ENCODE measurements around the gene ALG14. TPM values are rescaled to one million over a fixed set of nuclear protein-coding genes. Genes with fewer than 3 reads are reported as not detected.

The ALG14 gene
- total and polyA plus RNA-seq, 8 donors = 1.1 to 6.2 (median 5.6) TPM

DNA sequence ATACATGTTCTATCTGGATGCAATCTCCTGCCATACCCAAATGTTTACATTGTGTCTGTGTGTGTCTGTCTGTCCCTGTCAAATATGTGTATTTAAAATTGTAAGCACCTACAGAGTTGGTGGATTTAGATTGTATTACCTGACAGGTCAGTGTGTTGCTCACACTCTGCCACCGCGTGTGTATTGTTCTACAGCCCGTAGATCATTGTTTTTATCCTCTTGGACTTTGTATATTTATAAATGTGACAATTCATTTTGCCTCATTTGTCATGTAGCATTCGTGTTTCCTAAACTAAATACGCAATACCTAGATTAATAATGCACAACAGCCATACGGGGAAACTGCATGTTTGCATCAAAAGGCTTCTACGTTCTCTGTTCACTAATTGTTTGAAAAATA is 634 bp downstream of the ALG14 start:
- Histone ChIP-seq H3K27me3 (no peaks in the 10 kb centered on the region), H3K27ac (peak overlapping the region; percentile 70 to 95 (median 87)), H3K4me3 (peak overlapping the region; percentile 41 to 78 (median 57)), H3K9me3 (no peaks in the 10 kb centered on the region), H3K4me1 (peaks cover 24 to 40% (median 27%) of the 10 kb centered on the region in 3 donors), H3K36me3 (no peaks in the 10 kb centered on the region)
- WGBS, 2 donors = 1 to 3% methylated on average over 7 of the region's 7 CpGs
- TF ChIP-seq, protein P1, sequence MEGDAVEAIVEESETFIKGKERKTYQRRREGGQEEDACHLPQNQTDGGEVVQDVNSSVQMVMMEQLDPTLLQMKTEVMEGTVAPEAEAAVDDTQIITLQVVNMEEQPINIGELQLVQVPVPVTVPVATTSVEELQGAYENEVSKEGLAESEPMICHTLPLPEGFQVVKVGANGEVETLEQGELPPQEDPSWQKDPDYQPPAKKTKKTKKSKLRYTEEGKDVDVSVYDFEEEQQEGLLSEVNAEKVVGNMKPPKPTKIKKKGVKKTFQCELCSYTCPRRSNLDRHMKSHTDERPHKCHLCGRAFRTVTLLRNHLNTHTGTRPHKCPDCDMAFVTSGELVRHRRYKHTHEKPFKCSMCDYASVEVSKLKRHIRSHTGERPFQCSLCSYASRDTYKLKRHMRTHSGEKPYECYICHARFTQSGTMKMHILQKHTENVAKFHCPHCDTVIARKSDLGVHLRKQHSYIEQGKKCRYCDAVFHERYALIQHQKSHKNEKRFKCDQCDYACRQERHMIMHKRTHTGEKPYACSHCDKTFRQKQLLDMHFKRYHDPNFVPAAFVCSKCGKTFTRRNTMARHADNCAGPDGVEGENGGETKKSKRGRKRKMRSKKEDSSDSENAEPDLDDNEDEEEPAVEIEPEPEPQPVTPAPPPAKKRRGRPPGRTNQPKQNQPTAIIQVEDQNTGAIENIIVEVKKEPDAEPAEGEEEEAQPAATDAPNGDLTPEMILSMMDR (IDR thresholded peaks at IDR 0.05) = no peak
- peak in 3 of 4 donors; percentile 4 to 18 (median 10) for ATAC-seq
- FAIRE-seq = no peak
- no peak for DNase-seq
- intact Hi-C loops (cut with DNase I) = no loop called here

DNA sequence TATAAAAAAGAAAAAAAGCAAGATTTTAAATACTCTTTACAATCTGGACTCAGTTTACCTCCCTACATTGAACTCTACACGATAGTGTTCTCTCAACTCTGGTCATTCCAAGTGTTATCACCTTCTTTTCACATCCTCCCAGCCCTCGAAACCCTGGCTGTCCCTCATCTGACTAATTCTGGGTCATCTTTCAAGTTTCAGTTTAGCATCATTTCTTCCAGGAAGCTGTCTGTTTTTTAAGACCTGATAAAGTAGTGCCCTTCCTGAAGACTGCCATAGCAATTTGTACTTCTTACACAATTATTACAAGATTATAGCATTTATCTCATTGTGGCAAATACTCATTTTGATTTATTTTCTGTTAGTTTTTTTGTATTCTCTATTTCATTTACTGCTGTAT is 1.2 kb downstream of the ALG14 start:
- 65 to 69% methylated on average over 2 of the region's 2 CpGs for WGBS, 2 donors
- Histone ChIP-seq H3K27me3 (no peaks in the 10 kb centered on the region), H3K9me3 (no peaks in the 10 kb centered on the region), H3K4me1 (peaks cover 29 to 45% (median 33%) of the 10 kb centered on the region in 3 donors), H3K27ac (peak overlapping the region in 2 of 4 donors; percentile 93 to 95), H3K4me3 (peak overlapping the region in 2 of 4 donors; percentile 71 to 78), H3K36me3 (no peaks in the 10 kb centered on the region)
- no peak for ATAC-seq
- FAIRE-seq = no peak
- intact Hi-C loops (cut with DNase I) = no loop called here
- DNase-seq = no peak
- TF ChIP-seq, protein P1 (IDR thresholded peaks at IDR 0.05) = no peak

DNA sequence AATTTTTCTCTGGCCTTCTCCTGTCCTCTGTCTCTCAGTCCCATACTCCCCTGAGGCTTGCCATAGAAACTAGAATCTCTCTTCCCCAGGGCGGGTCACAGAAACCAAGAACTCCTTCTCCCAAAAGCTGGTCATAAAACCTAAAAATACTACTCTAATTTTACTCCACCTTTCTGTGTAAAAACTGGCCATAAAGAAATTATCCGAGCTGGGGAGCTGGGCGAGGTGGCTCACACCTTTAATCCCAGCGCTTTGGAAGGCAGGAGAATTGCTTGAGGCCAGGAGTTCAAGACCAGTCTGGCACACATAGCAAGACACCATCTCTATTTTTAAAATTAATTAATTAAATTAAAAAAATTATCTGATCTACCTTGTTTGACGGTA is 3.0 kb downstream of the ALG14 start:
- DNase-seq = no peak
- Histone ChIP-seq H3K27ac (peak overlapping the region in 3 of 4 donors; percentile 39 to 76 (median 75)), H3K4me3 (no peak overlapping the region), H3K4me1 (peaks cover 30 to 46% (median 36%) of the 10 kb centered on the region in 3 donors), H3K36me3 (no peaks in the 10 kb centered on the region), H3K9me3 (no peaks in the 10 kb centered on the region), H3K27me3 (no peaks in the 10 kb centered on the region)
- TF ChIP-seq, protein P1 (IDR thresholded peaks at IDR 0.05) = no peak
- WGBS, 2 donors = 89 to 91% methylated on average over 5 of the region's 5 CpGs
- no peak for ATAC-seq
- no peak for FAIRE-seq
- intact Hi-C loops (cut with DNase I) = no loop called here

DNA sequence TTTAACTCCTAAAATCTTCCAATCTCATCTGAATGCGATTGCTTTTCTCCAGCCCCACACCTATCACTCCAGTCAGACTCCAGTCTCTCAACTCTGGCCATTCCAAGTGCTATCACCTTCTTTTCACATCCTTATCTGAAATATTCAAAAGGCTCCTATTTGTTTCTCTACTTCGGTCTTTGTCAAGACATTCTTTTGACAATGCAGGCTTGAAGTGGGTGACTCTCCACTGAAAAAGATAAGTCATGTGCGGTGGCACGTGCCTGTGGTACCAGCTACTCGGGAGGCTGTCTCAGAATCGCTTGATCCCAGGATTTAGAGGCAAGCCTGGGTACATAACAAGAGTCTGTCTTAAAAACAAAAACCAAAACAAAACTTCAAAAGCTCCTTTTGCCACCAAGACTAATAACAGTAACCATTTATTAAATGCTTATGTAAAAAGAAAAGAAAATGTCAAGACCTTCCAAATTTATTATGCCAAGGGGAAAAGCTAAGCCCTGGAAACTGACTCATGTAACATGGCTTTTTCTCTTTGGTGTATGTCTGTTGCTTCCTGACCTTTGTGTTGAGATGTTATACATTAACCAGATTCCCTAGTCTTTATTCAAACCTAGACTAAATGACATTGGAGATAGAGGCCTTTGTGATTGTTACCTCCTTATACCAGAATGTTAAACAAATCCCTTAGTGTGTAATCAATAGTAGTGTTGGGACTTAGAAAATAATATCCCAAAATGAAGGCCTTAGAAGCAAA is 3.6 kb downstream of the ALG14 start:
- TF ChIP-seq, protein P1 (IDR thresholded peaks at IDR 0.05) = no peak
- Histone ChIP-seq H3K36me3 (no peaks in the 10 kb centered on the region), H3K9me3 (no peaks in the 10 kb centered on the region), H3K4me3 (no peak overlapping the region), H3K4me1 (peaks cover 30 to 46% (median 36%) of the 10 kb centered on the region in 3 donors), H3K27ac (peak overlapping the region; percentile 24 to 76 (median 57)), H3K27me3 (no peaks in the 10 kb centered on the region)
- ATAC-seq (peak in 3 of 4 donors; percentile 11 to 20 (median 16)), DNase-seq (no peak), FAIRE-seq (no peak)
- 31 to 34% methylated on average over 6 of the region's 6 CpGs for WGBS, 2 donors
- intact Hi-C loops (cut with DNase I) = no loop called here

DNA sequence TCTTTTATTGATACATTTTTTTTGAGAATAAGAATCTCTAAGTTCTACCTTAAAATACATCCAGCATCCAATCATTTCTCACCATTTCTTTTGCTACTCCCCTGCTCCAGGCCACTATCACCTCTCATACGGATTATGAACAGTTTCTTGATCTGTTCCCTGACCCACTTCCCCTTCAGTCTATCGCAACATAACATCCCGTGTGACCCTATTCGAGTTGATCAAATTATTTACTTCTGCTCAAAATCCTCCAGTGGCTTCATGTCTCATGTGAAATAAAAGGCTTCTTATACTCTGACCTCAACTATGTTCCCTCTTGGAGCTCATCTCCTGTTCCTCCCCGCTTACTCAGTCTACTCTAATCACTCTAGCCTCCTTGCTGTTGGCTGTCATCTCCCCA is 5.2 kb downstream of the ALG14 start:
- intact Hi-C loops (cut with DNase I) = no loop called here
- Histone ChIP-seq H3K27ac (peak overlapping the region in 2 of 4 donors; percentile 17 to 32), H3K9me3 (no peaks in the 10 kb centered on the region), H3K36me3 (peaks cover 0 to 4% (median 0%) of the 10 kb centered on the region in 3 donors), H3K27me3 (no peaks in the 10 kb centered on the region), H3K4me3 (no peak overlapping the region), H3K4me1 (peaks cover 30 to 46% (median 36%) of the 10 kb centered on the region in 3 donors)
- FAIRE-seq (no peak), DNase-seq (no peak), ATAC-seq (no peak)
- TF ChIP-seq, protein P1 (IDR thresholded peaks at IDR 0.05) = no peak
- WGBS, 2 donors = 56 to 73% methylated on average over 5 of the region's 5 CpGs
